H9 (cell line): ENCODE measurements around the gene TPM2. TPM values are rescaled to one million over a fixed set of nuclear protein-coding genes. Genes with fewer than 3 reads are reported as not detected.
A peak's percentile ranks its signal among the peaks of the same experiment; 100 is the strongest.

ENCODE experiments used
- DNase-seq: peaks from one replicate; pipeline ENCODE4 v3.0.0-alpha.2; 2017
- H2AFZ ChIP-seq: one replicate; pipeline ENCODE4 v1.6.1; 2013; ENCODE audit warnings: mild to moderate bottlenecking, low read length, control low read depth, moderate library complexity
- H2AK5ac ChIP-seq: 2 replicates; pipeline ENCODE4 v1.6.1; 2013; ENCODE audit warnings: low read length, control low read depth, mixed read lengths; ENCODE audit not compliant: insufficient read length
- H2BK120ac ChIP-seq: one replicate; pipeline ENCODE4 v1.6.1; 2013; ENCODE audit warnings: low read depth, mild to moderate bottlenecking, low read length, control low read depth, inconsistent platforms; ENCODE audit not compliant: poor library complexity, severe bottlenecking
- H2BK12ac ChIP-seq: 2 replicates; pipeline ENCODE4 v1.6.1; 2013; ENCODE audit warnings: low read length, control low read depth, mixed read lengths, low read depth; ENCODE audit not compliant: insufficient read length
- H2BK15ac ChIP-seq: 2 replicates; pipeline ENCODE4 v1.6.1; 2013; ENCODE audit warnings: low read depth, low read length, control low read depth
- H2BK20ac ChIP-seq: one replicate; pipeline ENCODE4 v1.6.1; 2013; ENCODE audit warnings: low read depth, mild to moderate bottlenecking, low read length, control low read depth, inconsistent platforms; ENCODE audit not compliant: poor library complexity, severe bottlenecking
- H2BK5ac ChIP-seq: 2 replicates; pipeline ENCODE4 v1.6.1; 2013; ENCODE audit warnings: low read length, control low read depth, mixed read lengths; ENCODE audit not compliant: insufficient read length
- H3K14ac ChIP-seq: 2 replicates; pipeline ENCODE4 v1.6.1; 2013; ENCODE audit warnings: low read length, control low read depth; ENCODE audit not compliant: insufficient read depth
- H3K18ac ChIP-seq: 2 replicates; pipeline ENCODE4 v1.6.1; 2013; ENCODE audit warnings: low read depth, mild to moderate bottlenecking, mixed read lengths, low read length, control low read depth; ENCODE audit not compliant: insufficient read length
- H3K23ac ChIP-seq: 2 replicates; pipeline ENCODE4 v1.6.1; 2013; ENCODE audit warnings: low read length, control low read depth, mixed read lengths, low read depth; ENCODE audit not compliant: insufficient read length
- H3K23me2 ChIP-seq: 2 replicates; pipeline ENCODE4 v1.6.1; 2013; ENCODE audit warnings: low read depth, mild to moderate bottlenecking, mixed read lengths, low read length, control low read depth; ENCODE audit not compliant: insufficient read length, poor library complexity, severe bottlenecking
- H3K27ac ChIP-seq: 2 replicates; pipeline ENCODE4 v1.5.1; 2013; ENCODE audit warnings: low read length, control low read depth, mixed read lengths, low read depth; ENCODE audit not compliant: insufficient read length
- H3K27me3 ChIP-seq: 2 replicates; pipeline ENCODE4 v1.6.1; 2013; ENCODE audit warnings: low read length, control low read depth, inconsistent platforms; ENCODE audit not compliant: insufficient read depth
- H3K4ac ChIP-seq: 2 replicates; pipeline ENCODE4 v1.6.1; 2013; ENCODE audit warnings: low read depth, mild to moderate bottlenecking, control low read depth, inconsistent platforms, low read length, moderate library complexity
- H3K4me1 ChIP-seq: 2 replicates; pipeline ENCODE4 v1.6.1; 2013; ENCODE audit warnings: low read length, control low read depth, inconsistent platforms; ENCODE audit not compliant: insufficient read depth
- H3K4me2 ChIP-seq: 2 replicates; pipeline ENCODE4 v1.6.1; 2013; ENCODE audit warnings: low read length, control low read depth, mixed read lengths; ENCODE audit not compliant: insufficient read length, insufficient read depth
- H3K56ac ChIP-seq: 2 replicates; pipeline ENCODE4 v1.6.1; 2013; ENCODE audit warnings: low read depth, mild to moderate bottlenecking, mixed read lengths, low read length, control low read depth; ENCODE audit not compliant: insufficient read length
- H3K79me1 ChIP-seq: 2 replicates; pipeline ENCODE4 v1.6.1; 2013; ENCODE audit warnings: low read depth, mild to moderate bottlenecking, moderate library complexity, low read length, control low read depth, inconsistent platforms; ENCODE audit not compliant: insufficient read depth, poor library complexity, severe bottlenecking
- H3K79me2 ChIP-seq: 2 replicates; pipeline ENCODE4 v1.6.1; 2013; ENCODE audit warnings: low read length, control low read depth, inconsistent platforms; ENCODE audit not compliant: insufficient read depth
- H3K9ac ChIP-seq: 2 replicates; pipeline ENCODE4 v1.6.1; 2013; ENCODE audit warnings: low read length, control low read depth, mixed read lengths; ENCODE audit not compliant: insufficient read length; ENCODE audit errors: extremely low read depth
- H3K9me3 ChIP-seq: one replicate; pipeline ENCODE4 v1.6.1; 2013; ENCODE audit warnings: low read depth, low read length, inconsistent platforms; ENCODE audit not compliant: control insufficient read depth
- H3T11ph ChIP-seq: one replicate; pipeline ENCODE4 v1.6.1; 2013; ENCODE audit warnings: mild to moderate bottlenecking, low read length, control low read depth, inconsistent platforms
- H4K20me1 ChIP-seq: one replicate; pipeline ENCODE4 v1.6.1; 2013; ENCODE audit not compliant: control insufficient read depth, insufficient read length, insufficient read depth
- H4K5ac ChIP-seq: 2 replicates; pipeline ENCODE4 v1.6.1; 2013; ENCODE audit warnings: low read depth, mild to moderate bottlenecking, mixed read lengths, low read length, control low read depth; ENCODE audit not compliant: insufficient read length
- H4K8ac ChIP-seq: replicated peaks from 2 replicates; pipeline ENCODE4 v1.6.1; 2013; ENCODE audit warnings: low read length, control low read depth, mixed read lengths, low read depth; ENCODE audit not compliant: insufficient read length
- H4K91ac ChIP-seq: 2 replicates; pipeline ENCODE4 v1.6.1; 2013; ENCODE audit warnings: low read depth, mild to moderate bottlenecking, moderate library complexity, mixed read lengths, low read length, control low read depth; ENCODE audit not compliant: insufficient read length
- H3K27ac Mint-ChIP-seq, 3 experiments: 2 replicates in 2 of 3; 3 replicates in 1 of 3; pipeline ENCODE4 v1.8.0; 2020 to 2021; ENCODE audit warnings: mixed read lengths in 3 of 3, mild to moderate bottlenecking in 1 of 3, moderate library complexity in 1 of 3
- H3K27me3 Mint-ChIP-seq: 2 replicates; pipeline ENCODE4 v1.8.0; 2021; ENCODE audit warnings: low read depth, mild to moderate bottlenecking, moderate library complexity, mixed read lengths
- H3K36me3 Mint-ChIP-seq, 3 experiments: 2 replicates in 2 of 3; 3 replicates in 1 of 3; pipeline ENCODE4 v1.8.0; 2020 to 2021; ENCODE audit warnings: low read depth in 3 of 3, mixed read lengths in 3 of 3; ENCODE audit not compliant: insufficient read depth in 1 of 3
- H3K4me1 Mint-ChIP-seq, 2 experiments: 2 replicates each; pipeline ENCODE4 v1.8.0; 2020; ENCODE audit warnings: mixed read lengths in 2 of 2
- H3K4me3 Mint-ChIP-seq, 2 experiments: 2 replicates in 1 of 2; 3 replicates in 1 of 2; pipeline ENCODE4 v1.8.0; 2020 to 2021; ENCODE audit warnings: mild to moderate bottlenecking in 2 of 2, mixed read lengths in 2 of 2, moderate library complexity in 1 of 2
- H3K9me3 Mint-ChIP-seq, 2 experiments: 2 replicates in 1 of 2; 3 replicates in 1 of 2; pipeline ENCODE4 v1.8.0; 2020; ENCODE audit warnings: mild to moderate bottlenecking in 2 of 2, mixed read lengths in 2 of 2, moderate library complexity in 1 of 2
- WGBS: extraction: QIAGEN DNeasy Blood & Tissue Kit; methylation state at CpG from one replicate; pipeline ENCODE4 v1.1.7; 2013; ENCODE audit warnings: missing lambda C conversion rate, low lambda C conversion rate, mixed read lengths; ENCODE audit not compliant: insufficient read length; ENCODE audit errors: extremely low coverage; 5-methylcytosine and 5-hydroxymethylcytosine counted together
- total RNA-seq: library from RNA; stranded (reverse); gene quantifications from 2 replicates; pipeline ENCODE4 v1.2.1, GENCODE V29; 2021
- TF ChIP-seq, protein P1 (sequence below): fragments of 200-600 bp; sonication (generic); conservative IDR thresholded peaks from 3 replicates; pipeline ENCODE4 v1.8.0; 2021; ENCODE audit warnings: antibody characterized with exemption, mild to moderate bottlenecking

The TPM2 gene
- total RNA-seq, 1 experiment from 2014 or later: 225 TPM

DNA sequence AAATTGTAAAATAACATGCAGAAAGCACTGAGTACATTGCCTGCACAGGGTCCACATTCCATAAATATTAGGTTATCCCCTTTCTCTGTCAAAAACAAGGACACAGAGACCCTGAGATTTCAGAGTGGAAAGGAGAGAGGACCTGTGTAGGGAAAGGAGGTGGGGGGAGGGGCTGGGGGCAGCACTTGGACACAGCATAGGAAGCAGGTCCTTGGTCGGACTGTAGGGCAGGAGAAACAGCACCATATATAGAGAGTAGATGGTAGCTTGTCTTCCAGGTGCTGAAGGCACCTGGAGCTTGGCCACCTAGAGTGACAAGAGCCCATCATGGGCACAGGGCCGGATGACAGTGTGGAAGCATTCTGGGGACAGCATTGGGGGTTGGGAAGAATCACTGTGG, 2.4 kb downstream of the TPM2 start:
- Histone ChIP-seq H3T11ph (no peak overlapping the region), H3K4ac (no peak overlapping the region), H4K91ac (no peak overlapping the region), H3K9me3 (no peaks in the 10 kb centered on the region), H3K56ac (no peak overlapping the region), H4K5ac (no peak overlapping the region), H3K27ac (no peak overlapping the region), H3K23me2 (peaks cover 6% of the 10 kb centered on the region), H3K14ac (no peak overlapping the region), H2BK12ac (no peak overlapping the region), H3K18ac (no peak overlapping the region), H3K23ac (no peak overlapping the region), H3K4me2 (no peak overlapping the region), H2AK5ac (no peak overlapping the region), H3K79me2 (no peaks in the 10 kb centered on the region; the same call in 1 of the 2 replicates), H2BK15ac (no peak overlapping the region), H2BK120ac (no peak overlapping the region), H4K8ac (no peak overlapping the region), H4K20me1 (no peaks in the 10 kb centered on the region), H2BK20ac (no peak overlapping the region), H3K4me1 (peaks cover 3% of the 10 kb centered on the region), H2AFZ (no peak overlapping the region), H3K79me1 (no peaks in the 10 kb centered on the region), H2BK5ac (no peak overlapping the region), H3K27me3 (no peaks in the 10 kb centered on the region), H3K9ac (no peak overlapping the region)
- WGBS: no CpG with 5 or more reads among the region's 2 CpGs
- Mint-ChIP-seq H3K9me3 (peaks cover 0 to 2% of the 10 kb centered on the region in 2 experiments; a peak in 2 of 5 replicates), H3K36me3 (peaks cover 38 to 64% (median 59%) of the 10 kb centered on the region in 3 experiments), H3K27me3 (no peaks in the 10 kb centered on the region; the same call in 1 of the 2 replicates), H3K27ac (peak overlapping the region in 1 of 3 experiments; percentile 74; a peak in 2 of 7 replicates), H3K4me1 (peaks cover 27 to 30% of the 10 kb centered on the region in 2 experiments), H3K4me3 (peak overlapping the region; percentile 37 to 66; a peak in 4 of 5 replicates)
- TF ChIP-seq, protein P1, sequence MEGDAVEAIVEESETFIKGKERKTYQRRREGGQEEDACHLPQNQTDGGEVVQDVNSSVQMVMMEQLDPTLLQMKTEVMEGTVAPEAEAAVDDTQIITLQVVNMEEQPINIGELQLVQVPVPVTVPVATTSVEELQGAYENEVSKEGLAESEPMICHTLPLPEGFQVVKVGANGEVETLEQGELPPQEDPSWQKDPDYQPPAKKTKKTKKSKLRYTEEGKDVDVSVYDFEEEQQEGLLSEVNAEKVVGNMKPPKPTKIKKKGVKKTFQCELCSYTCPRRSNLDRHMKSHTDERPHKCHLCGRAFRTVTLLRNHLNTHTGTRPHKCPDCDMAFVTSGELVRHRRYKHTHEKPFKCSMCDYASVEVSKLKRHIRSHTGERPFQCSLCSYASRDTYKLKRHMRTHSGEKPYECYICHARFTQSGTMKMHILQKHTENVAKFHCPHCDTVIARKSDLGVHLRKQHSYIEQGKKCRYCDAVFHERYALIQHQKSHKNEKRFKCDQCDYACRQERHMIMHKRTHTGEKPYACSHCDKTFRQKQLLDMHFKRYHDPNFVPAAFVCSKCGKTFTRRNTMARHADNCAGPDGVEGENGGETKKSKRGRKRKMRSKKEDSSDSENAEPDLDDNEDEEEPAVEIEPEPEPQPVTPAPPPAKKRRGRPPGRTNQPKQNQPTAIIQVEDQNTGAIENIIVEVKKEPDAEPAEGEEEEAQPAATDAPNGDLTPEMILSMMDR: no peak
- DNase-seq: no peak
